Liver (tissue), 9 donors: ENCODE data around the gene TMED3. TPM values are rescaled to one million over a fixed set of nuclear protein-coding genes. Genes with fewer than 3 reads are reported as not detected.

Source experiments
- DNase-seq: peaks from one replicate; pipeline ENCODE4 v3.0.0-alpha.2; 2017; ENCODE audit warnings: low spot score
- H3K27ac ChIP-seq, 2 donors: one replicate each; pipeline ENCODE4 v1.7.0; 2013; ENCODE audit warnings: inconsistent platforms in 2 of 2, low read length in 2 of 2, control low read depth in 1 of 2, low read depth in 1 of 2, mild to moderate bottlenecking in 1 of 2
- H3K27me3 ChIP-seq, 4 donors: one replicate each; pipeline versions ENCODE4 v1.6.1 to v1.7.0; 2013; ENCODE audit warnings: low read length in 3 of 4, inconsistent platforms in 1 of 4, mild to moderate bottlenecking in 1 of 4, moderate library complexity in 1 of 4; ENCODE audit not compliant: control insufficient read depth in 4 of 4, insufficient read depth in 4 of 4
- H3K36me3 ChIP-seq, 4 donors: one replicate each; pipeline versions ENCODE4 v1.6.1 to v1.7.0; 2013; ENCODE audit warnings: low read length in 3 of 4, mild to moderate bottlenecking in 3 of 4, low read depth in 1 of 4, moderate library complexity in 1 of 4; ENCODE audit not compliant: control insufficient read depth in 4 of 4, insufficient read depth in 3 of 4
- H3K4me1 ChIP-seq, 4 donors: one replicate each; pipeline versions ENCODE4 v1.6.1 to v1.7.0; 2013; ENCODE audit warnings: low read length in 3 of 4, mild to moderate bottlenecking in 3 of 4, moderate library complexity in 1 of 4; ENCODE audit not compliant: control insufficient read depth in 4 of 4, insufficient read depth in 4 of 4
- H3K4me3 ChIP-seq, 3 donors: one replicate each; pipeline versions ENCODE4 v1.6.1 to v1.7.0; 2013; ENCODE audit warnings: low read length in 3 of 3, control low read depth in 1 of 3, low read depth in 1 of 3, mild to moderate bottlenecking in 1 of 3
- H3K9ac ChIP-seq, 2 donors: one replicate each; pipeline ENCODE4 v1.7.0; 2013; ENCODE audit warnings: low read length in 2 of 2, mild to moderate bottlenecking in 2 of 2, moderate library complexity in 2 of 2, control low read depth in 1 of 2, low read depth in 1 of 2
- H3K9me3 ChIP-seq, 4 donors: one replicate each; pipeline versions ENCODE4 v1.6.1 to v1.7.0; 2013; ENCODE audit warnings: low read length in 3 of 4; ENCODE audit not compliant: control insufficient read depth in 4 of 4
- ATF3 ChIP-seq: IDR thresholded peaks from 2 replicates; pipeline ENCODE4 v1.6.1; 2016; ENCODE audit warnings: antibody characterized with exemption
- EGR1 ChIP-seq, 2 donors: IDR thresholded peaks; 2 replicates each; pipeline ENCODE4 v1.6.1; 2016 to 2018; ENCODE audit warnings: antibody characterized with exemption in 2 of 2, low read depth in 2 of 2
- FOXA1 ChIP-seq: IDR thresholded peaks from 2 replicates; pipeline ENCODE4 v1.6.1; 2016; ENCODE audit warnings: antibody characterized with exemption
- FOXA2 ChIP-seq: IDR thresholded peaks from 2 replicates; pipeline ENCODE4 v1.6.1; 2016; ENCODE audit warnings: antibody characterized with exemption
- GABPA ChIP-seq, 2 donors: IDR thresholded peaks in 1 of 2; conservative IDR thresholded peaks in 1 of 2; 2 replicates each; pipeline ENCODE4 v1.6.1; 2016; ENCODE audit warnings: antibody characterized with exemption in 2 of 2, mild to moderate bottlenecking in 1 of 2, moderate library complexity in 1 of 2
- HNF4G ChIP-seq: IDR thresholded peaks from 2 replicates; pipeline ENCODE4 v1.6.1; 2016; ENCODE audit warnings: antibody characterized with exemption
- JUND ChIP-seq, 2 donors: IDR thresholded peaks; 2 replicates each; pipeline ENCODE4 v1.6.1; 2016; ENCODE audit warnings: antibody characterized with exemption in 2 of 2
- MAX ChIP-seq: IDR thresholded peaks from 2 replicates; pipeline ENCODE4 v1.6.1; 2016; ENCODE audit warnings: antibody characterized with exemption
- RAD21 ChIP-seq, 2 donors: IDR thresholded peaks; 2 replicates each; pipeline ENCODE4 v1.6.1; 2016; ENCODE audit warnings: antibody characterized with exemption in 2 of 2, mild to moderate bottlenecking in 2 of 2
- REST ChIP-seq: IDR thresholded peaks from 2 replicates; pipeline ENCODE4 v1.6.1; 2016; ENCODE audit warnings: antibody characterized with exemption, mild to moderate bottlenecking
- RXRA ChIP-seq, 2 donors: IDR thresholded peaks; 2 replicates each; pipeline ENCODE4 v1.6.1; 2017 to 2018; ENCODE audit warnings: antibody characterized with exemption in 2 of 2, mild to moderate bottlenecking in 1 of 2
- TAF1 ChIP-seq: conservative IDR thresholded peaks from 2 replicates; pipeline ENCODE4 v1.6.1; 2016; ENCODE audit warnings: antibody characterized with exemption, mild to moderate bottlenecking
- YY1 ChIP-seq: IDR thresholded peaks from 2 replicates; pipeline ENCODE4 v1.6.1; 2016; ENCODE audit warnings: antibody characterized with exemption, mild to moderate bottlenecking
- ZBTB33 ChIP-seq: IDR thresholded peaks from 2 replicates; pipeline ENCODE4 v1.6.1; 2016; ENCODE audit warnings: antibody characterized with exemption
- WGBS: extraction: QIAGEN DNeasy Blood & Tissue Kit; methylation state at CpG from one replicate; pipeline ENCODE4 v1.1.7; 2013; 5-methylcytosine and 5-hydroxymethylcytosine counted together
- polyA plus RNA-seq, 2 donors: library from polyadenylated mRNA; stranded (reverse) in 1 of 2; unstranded in 1 of 2; fragments of 200-250 nt in 1 of 2; fragments of >200 nt in 1 of 2; fragmentation: Nextera tagmentation in 1 of 2; extraction: Ambion mirVana in 1 of 2; gene quantifications; one replicate each; pipeline versions ENCODE4 v1.2.1 to v1.2.3, GENCODE V29; 2013 to 2015
- total RNA-seq, 2 donors: library from RNA; depleted of rRNA; stranded (reverse); fragments of >200 nt; gene quantifications; one replicate each; pipeline ENCODE4 v1.2.3, GENCODE V29; 2014
- donor health status: healthy.
- donor health status: healthy.
- donor health status: healthy.
- donor health status: healthy.
- donor health status: healthy.

Gene TMED3
- total and polyA plus RNA-seq, 4 donors, result 11.0 to 28.1 (median 14.0) TPM

GRCh38 chr15:79299841-79300235, 11.1 kb upstream of the TMED3 start:
- H3K27me3 ChIP-seq, result peaks cover 0 to 6% (median 0%) of the 10 kb centered on the region in 4 donors
- no peaks in the 10 kb centered on the region for H3K4me1 ChIP-seq

DNA sequence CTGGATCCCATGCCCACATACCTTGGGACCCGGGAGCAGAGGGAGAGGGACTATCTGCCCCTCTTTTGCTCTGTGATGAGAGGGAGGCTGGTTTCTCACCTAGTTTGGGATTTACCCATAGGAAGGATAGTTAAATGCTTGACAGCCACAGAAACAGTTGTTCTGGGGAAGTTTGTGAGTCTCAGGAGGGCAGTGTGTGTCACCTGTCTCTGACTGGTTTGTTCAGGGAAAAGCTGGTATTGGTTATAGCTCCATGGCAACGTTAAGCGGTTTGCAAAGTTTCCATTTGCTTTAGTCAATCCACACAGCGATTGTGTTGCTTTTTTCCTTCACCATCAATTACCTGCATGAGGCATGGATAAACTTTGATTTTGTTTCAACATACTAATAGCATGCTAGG, 3.7 kb upstream of the TMED3 start:
- Histone ChIP-seq H3K27ac (no peak overlapping the region), H3K27me3 (peaks cover 0 to 10% (median under 1%) of the 10 kb centered on the region in 4 donors), H3K4me1 (peaks cover 0 to 15% (median 6%) of the 10 kb centered on the region in 4 donors), H3K36me3 (no peaks in the 10 kb centered on the region), H3K9me3 (no peaks in the 10 kb centered on the region), H3K9ac (no peak overlapping the region), H3K4me3 (no peak overlapping the region)
- WGBS, result 56% methylated on average over 4 of the region's 4 CpGs
- no peak for DNase-seq
- no peak for TF ChIP-seq JUND (IDR thresholded peaks at IDR 0.05)
- no peak for TF ChIP-seq RXRA (IDR thresholded peaks at IDR 0.05)
- TF ChIP-seq GABPA (IDR thresholded peaks at IDR 0.05 in 1 of 2, conservative IDR thresholded peaks at IDR 0.05 in 1 of 2), result no peak
- TF ChIP-seq HNF4G, result no peak
- no peak for TF ChIP-seq EGR1 (IDR thresholded peaks at IDR 0.05; ENCODE audit: low read depth in 2 of 2)
- TF ChIP-seq FOXA2, result no peak
- TF ChIP-seq REST, result no peak
- TF ChIP-seq ATF3, result no peak
- TF ChIP-seq ZBTB33, result no peak

More at GRCh38 chr15:79299841-79300235, 11.1 kb upstream of the TMED3 start:
- TF ChIP-seq YY1, result no peak
- TF ChIP-seq HNF4G, result no peak
- TF ChIP-seq FOXA2, result no peak
- no peak for TF ChIP-seq TAF1
- TF ChIP-seq JUND (IDR thresholded peaks at IDR 0.05), result no peak
- no peak for TF ChIP-seq RXRA (IDR thresholded peaks at IDR 0.05)
- TF ChIP-seq RAD21 (IDR thresholded peaks at IDR 0.05), result no peak
- TF ChIP-seq EGR1 (IDR thresholded peaks at IDR 0.05; ENCODE audit: low read depth in 2 of 2), result no peak
- TF ChIP-seq ZBTB33, result no peak
- TF ChIP-seq FOXA1, result no peak
- TF ChIP-seq ATF3, result no peak
- TF ChIP-seq MAX, result no peak
- Histone ChIP-seq H3K36me3 (no peaks in the 10 kb centered on the region), H3K27ac (no peak overlapping the region), H3K9me3 (no peaks in the 10 kb centered on the region), H3K9ac (no peak overlapping the region), H3K4me3 (no peak overlapping the region)
- DNase-seq, result no peak
- 41% methylated on average over 1 of the region's 1 CpG for WGBS
